ENCODE measurements around the gene COPS3.

- TF ChIP-seq CTCF (conservative IDR thresholded peaks at IDR 0.05 in 1 of 2, IDR thresholded peaks at IDR 0.05 in 1 of 2; ENCODE audit: extremely low read depth in 1 of 2, insufficient read depth in 1 of 2, low read depth in 1 of 2, low read length in 2 of 2) (no peak), EZH2 (IDR thresholded peaks at IDR 0.05; ENCODE audit: borderline replicate concordance, low read length) (no peak)
Measured at GRCh38 chr17:17264430-17264829, 16.6 kb downstream of the COPS3 start.

All from mammary epithelial cell (primary cell).